GM20431 (cell line): Measurements from ENCODE around the gene CALN1.

Experiments used
- in situ Hi-C: fragments of 300-500 bp; cut with MseI, MboI; formaldehyde crosslinking; loops from one replicate; pipeline ENCODE4 v1.15.0; 2020; ENCODE audit warnings: low sequenced_read_pairs; ENCODE audit not compliant: unreplicated experiment

Gene CALN1

GRCh38 chr7:72334698-72335097 is 77.4 kb downstream of the CALN1 start:
- in situ Hi-C loops, result no loop called here

GRCh38 chr7:72334066-72334465 is 78.1 kb downstream of the CALN1 start:
- in situ Hi-C loops, result no loop called here

DNA sequence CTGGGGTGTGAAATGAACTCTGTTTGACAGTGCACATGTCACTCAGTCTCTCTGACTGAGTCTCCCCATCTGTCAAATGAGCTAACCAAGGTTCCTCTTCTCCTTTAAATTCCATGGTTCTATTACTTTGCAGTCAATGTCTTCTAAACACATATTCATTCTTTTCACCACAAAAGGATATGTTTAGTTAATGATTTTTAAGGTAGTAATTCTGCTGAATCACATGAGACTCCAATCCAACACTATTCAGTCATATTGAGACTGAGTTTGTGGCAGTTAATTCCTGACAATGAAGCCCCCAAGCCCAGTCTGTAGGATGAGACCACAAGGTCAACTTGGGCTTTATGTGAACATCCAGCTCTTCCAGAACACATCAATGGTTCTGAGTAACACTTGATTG is 85.3 kb downstream of the CALN1 start:
- in situ Hi-C loops, result no loop called here

DNA sequence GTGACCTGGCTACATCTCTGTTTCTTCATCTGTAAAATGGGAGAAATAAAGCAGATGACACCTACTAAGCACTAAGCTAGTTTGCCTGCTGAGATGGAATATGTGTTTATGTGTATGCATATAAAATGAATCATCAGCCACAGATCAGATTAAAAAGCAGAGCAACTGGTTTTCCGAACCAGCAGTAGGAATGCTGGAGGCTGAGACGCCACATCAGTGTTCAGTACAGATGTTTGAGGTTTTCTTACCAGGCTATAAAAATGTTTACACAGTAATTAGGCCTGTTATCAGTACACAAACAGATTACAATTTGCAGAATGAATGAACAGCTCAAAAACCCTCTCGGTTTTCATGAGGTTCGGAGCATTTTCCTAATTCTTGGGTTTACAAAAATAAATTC is 85.8 kb downstream of the CALN1 start:
- in situ Hi-C loops, result no loop called here

- in situ Hi-C loops, result no loop called here
These were observed 86.6 kb downstream of the CALN1 start for GRCh38 chr7:72325561-72325960.

- in situ Hi-C loops, result no loop called here
These were observed 90.5 kb downstream of the CALN1 start for GRCh38 chr7:72321637-72322036.

DNA sequence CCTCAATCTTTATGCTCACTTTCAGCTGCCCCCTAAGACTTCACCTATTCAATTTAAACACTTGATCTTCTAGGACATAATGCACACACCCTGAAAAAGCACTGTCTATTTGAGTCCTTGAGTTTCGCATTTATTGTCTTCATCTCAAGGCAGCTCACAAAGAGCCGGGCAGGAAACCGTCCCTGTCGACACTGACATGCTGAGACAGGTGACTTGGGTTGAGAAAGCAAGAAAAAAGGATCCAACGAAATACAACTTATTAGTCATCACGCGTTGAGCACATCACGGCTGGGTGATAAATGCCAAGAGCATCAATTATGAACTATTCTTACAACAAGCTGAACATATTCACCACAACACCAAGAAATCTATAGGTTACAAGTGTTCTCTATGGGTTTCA is 91.1 kb downstream of the CALN1 start:
- in situ Hi-C loops, result no loop called here

DNA sequence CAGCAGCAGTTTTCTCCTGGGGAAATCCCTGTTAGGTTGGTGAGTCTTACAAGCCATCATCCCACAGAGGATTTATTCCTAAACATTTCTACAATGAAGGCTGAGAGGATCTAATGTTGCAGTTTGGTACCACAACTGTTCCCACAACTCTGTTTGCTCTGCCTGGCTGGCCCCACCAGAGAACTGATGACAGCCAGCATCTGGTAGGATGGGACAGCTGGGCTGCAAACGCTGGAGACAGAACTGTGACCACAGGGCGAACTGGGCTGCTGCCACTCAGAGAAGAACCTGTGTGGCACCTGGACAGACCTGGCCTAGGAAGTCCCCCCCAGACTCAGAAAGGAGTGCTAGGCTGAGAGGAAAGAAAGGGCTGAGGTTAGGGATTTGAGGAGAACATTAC is 94.8 kb downstream of the CALN1 start:
- in situ Hi-C loops, result no loop called here

GRCh38 chr7:72316148-72316547 is 96.0 kb downstream of the CALN1 start:
- in situ Hi-C loops, result no loop called here

DNA sequence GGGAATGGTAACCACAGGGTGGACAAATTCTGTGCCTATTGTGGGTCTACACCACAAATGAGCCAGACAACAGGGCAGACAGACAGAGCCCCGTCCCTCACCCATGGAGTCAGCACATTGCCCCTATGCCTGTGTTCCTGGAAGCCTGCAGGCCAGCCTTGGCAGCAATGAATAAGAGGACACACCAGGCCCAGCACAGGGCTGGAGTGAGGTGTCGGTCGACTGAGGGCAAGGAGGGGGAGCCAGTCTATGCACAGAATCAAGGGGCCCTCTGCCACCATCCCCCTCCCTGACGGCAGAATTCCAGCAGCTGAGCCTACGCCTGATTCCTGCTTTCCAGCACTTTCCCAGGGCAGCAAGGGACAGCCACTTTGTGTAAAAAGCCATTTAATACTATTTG is 98.2 kb downstream of the CALN1 start:
- in situ Hi-C loops, result no loop called here

- in situ Hi-C loops, result no loop called here
These were observed 101.8 kb downstream of the CALN1 start for GRCh38 chr7:72310301-72310700.

DNA sequence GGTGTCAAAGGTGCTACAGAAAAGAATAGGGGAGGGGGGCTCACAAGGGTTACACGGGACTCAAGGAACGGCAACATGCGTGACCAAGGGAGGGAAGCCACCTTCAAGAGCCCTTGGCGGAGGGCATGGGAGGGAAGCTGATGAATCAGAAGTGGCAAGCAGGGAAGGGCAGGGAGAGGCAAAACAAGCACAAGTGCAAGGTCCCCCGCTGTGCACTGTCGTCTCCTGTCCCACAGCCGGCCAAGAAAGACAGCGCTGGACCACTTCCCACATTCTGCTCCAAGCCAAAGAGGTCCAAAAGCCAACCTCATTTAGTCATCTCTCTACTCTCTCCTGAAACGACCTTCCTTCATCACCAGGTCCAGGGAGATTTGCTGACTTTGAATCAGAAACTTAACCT is 102.7 kb downstream of the CALN1 start:
- in situ Hi-C loops, result no loop called here

GRCh38 chr7:72308986-72309385 is 103.2 kb downstream of the CALN1 start:
- in situ Hi-C loops, result no loop called here

GRCh38 chr7:72307566-72307965 is 104.6 kb downstream of the CALN1 start:
- in situ Hi-C loops, result no loop called here

DNA sequence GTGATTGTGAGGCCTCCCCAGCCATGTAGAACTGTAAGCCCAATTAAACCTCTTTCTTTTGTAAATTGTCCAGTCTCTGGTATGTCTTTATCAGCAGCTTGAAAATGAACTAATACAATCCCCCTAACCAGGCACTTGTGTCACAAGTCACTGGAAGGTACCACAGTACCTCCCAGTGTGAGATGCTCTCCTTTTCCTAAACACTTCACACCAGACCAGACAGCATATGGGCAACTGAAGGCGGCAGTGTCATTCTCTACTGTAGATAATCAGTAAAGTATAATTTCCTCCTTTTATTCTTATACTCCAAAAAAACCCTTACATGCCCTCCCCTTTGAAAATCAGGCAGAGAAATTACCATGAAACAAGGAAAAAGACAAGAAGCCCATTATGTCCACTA is 113.2 kb downstream of the CALN1 start:
- in situ Hi-C loops, result no loop called here

DNA sequence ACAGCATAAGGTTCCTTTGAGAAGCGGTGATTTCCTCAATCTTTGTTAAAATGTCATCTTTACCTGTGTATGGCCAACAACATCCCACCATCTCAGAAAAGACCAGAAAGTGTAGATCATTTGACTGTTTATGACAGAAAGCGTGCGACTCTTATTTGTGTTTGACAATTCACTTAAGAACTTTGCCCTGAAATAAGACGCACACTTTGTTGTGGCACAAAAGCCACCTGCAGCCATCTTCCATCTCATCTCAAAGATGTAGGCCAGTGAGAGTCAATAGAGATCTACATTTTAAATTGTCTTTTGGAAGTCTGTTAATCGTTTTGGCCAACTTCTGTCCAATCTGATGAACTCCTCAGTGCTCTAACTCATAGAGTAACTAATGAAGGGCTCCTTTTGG is 114.0 kb downstream of the CALN1 start:
- in situ Hi-C loops, result no loop called here

DNA sequence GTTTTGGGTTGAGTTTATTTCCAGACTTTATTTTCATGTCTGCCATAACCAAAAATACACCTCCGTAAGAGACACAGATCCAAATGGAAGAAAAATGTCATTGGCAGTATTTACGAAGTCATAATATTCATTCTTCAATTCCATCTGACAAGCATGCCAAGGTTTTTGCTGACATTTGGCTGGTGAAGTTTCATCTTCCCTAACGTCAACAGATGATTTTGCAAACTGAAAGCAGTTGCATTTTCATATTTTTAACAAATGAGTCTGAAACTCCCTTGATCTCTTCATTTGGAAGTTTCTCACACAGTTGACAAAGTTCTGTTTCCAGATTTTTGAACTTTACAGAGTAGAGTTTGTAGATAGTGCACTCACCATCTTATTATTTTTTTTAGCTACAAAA is 114.5 kb downstream of the CALN1 start:
- in situ Hi-C loops, result no loop called here

DNA sequence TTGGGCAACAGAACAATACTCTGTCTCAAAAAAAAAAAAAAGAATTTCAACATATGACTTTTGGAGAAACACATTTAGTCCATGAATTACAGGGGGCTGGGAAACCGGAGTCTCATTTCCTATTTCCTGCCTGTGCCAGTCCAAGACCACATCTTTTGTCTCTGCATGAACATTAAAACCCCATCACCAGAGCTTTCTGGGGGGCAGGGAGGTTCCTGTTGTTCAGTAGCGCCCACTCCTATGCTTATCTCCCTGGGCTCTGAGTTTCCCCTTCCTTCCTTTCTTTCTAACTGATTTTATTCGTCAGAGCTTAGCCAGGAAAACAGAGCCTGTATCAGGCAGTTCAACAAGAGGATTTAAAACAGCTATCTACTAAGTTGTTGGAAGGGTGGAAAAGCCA is 119.3 kb downstream of the CALN1 start:
- in situ Hi-C loops, result no loop called here

GRCh38 chr7:72292118-72292517 is 120.0 kb downstream of the CALN1 start:
- in situ Hi-C loops, result no loop called here

DNA sequence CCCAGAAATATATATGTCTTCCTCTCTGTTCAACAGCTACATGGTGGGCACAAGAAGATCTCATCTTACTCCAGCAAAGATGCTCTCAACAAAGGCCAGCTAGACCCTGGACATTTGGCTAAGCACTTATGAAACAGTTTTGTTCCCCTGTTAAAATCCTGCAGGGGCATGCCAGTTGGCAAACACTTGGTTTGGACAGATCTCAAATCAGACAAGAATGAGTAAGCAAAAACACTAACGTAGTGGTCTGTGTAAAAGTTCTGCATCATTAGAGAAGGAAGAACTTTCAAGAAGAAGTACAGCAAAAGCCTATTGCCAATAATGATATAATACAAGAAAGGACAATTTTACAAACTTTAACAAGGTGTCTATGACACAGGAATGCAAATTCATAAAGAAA is 125.6 kb downstream of the CALN1 start:
- in situ Hi-C loops, result no loop called here

GRCh38 chr7:72283309-72283708 is 128.8 kb downstream of the CALN1 start:
- in situ Hi-C loops, result no loop called here

DNA sequence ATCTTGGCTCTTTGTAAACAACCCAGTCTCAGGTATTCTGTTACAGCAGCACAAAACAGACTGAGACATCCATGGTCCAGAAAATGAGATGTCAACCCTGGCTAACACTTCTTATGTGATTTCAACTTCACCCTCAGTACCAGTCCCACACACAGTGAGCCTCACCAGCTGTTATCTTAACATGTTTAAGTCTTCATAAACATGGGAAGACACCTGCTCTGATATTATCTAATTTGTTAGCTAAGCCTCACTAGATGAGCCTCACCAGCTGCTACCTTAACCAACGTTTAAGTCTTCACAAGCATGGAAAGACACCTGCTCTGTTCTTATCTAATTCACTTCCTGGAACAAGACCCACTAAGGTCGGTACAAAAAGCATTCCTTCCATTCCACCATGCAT is 130.8 kb downstream of the CALN1 start:
- in situ Hi-C loops, result no loop called here

GRCh38 chr7:72279203-72279602 is 132.9 kb downstream of the CALN1 start:
- in situ Hi-C loops, result no loop called here
